Measurements from ENCODE around the gene PHEX. TPM values are rescaled to one million over a fixed set of nuclear protein-coding genes. Genes with fewer than 3 reads are reported as not detected.
"Not testable (repeated sequence)": the region's sequence is repeated elsewhere in the genome, so short reads cannot be mapped to it uniquely, and the experiment has no call there.

The PHEX gene
- total RNA-seq, 5 donors from 2014 or later (not counting 1 experiment from before 2014, with no cell fraction given) = 0.07 to 0.35 (median 0.16) TPM

DNA sequence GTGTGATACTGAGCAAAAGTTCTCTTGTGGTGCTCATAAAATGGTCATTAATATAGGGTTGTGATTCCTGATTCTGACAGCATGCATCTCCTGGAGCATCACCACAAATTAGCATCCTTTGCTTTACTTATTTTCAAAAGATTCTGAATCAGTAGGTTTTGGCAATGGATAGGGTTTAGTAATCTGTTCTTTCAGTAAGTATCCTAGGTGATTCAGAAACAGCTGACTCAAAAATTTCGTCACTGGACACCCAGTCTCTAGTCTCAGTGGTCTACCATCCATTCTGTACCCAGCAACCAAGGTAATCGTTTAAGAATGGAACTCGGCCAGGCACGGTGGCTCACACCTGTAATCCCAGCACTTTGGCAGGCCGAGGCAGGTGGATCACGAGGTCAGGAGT, 244.7 kb downstream of the PHEX start:
- WGBS (ENCODE audit: insufficient coverage) = no CpG with 5 or more reads among the region's 6 CpGs
- Histone ChIP-seq H3K36me3 (ENCODE audit: control insufficient read depth in 2 of 2, extremely low read depth in 1 of 2, insufficient read depth in 1 of 2, low read length in 1 of 2) (no peaks in the 10 kb centered on the region), H3K9me3 (no peaks in the 10 kb centered on the region), H3K27ac (ENCODE audit: low read length) (no peak overlapping the region), H3K4me1 (ENCODE audit: control insufficient read depth in 1 of 2, extremely low read depth in 1 of 2, insufficient read depth in 2 of 2, low read length in 2 of 2) (no peaks in the 10 kb centered on the region), H3K4me3 (ENCODE audit: control insufficient read depth in 1 of 2, extremely low read depth in 1 of 2, low read length in 1 of 2) (no peak overlapping the region), H3K27me3 (replicated peaks in 1 of 2; ENCODE audit: control insufficient read depth in 2 of 2, extremely low read depth in 1 of 2, insufficient read depth in 2 of 2, low read length in 1 of 2) (no peaks in the 10 kb centered on the region)
- Mint-ChIP-seq H3K36me3 (no peaks in the 10 kb centered on the region), H3K9me3 (peaks cover 0 to 3% (median 0%) of the 10 kb centered on the region in 3 donors), H3K4me1 (no peaks in the 10 kb centered on the region), H3K27me3 (peaks cover 0 to 4% of the 10 kb centered on the region in 2 donors), H3K4me3 (no peak overlapping the region), H3K27ac (no peak overlapping the region)
- ChIA-PET CTCF (no interaction called here), POLR2A (no interaction called here)
- DNase-seq = no peak
- no peak for ATAC-seq (replicated peaks in 1 of 4)

DNA sequence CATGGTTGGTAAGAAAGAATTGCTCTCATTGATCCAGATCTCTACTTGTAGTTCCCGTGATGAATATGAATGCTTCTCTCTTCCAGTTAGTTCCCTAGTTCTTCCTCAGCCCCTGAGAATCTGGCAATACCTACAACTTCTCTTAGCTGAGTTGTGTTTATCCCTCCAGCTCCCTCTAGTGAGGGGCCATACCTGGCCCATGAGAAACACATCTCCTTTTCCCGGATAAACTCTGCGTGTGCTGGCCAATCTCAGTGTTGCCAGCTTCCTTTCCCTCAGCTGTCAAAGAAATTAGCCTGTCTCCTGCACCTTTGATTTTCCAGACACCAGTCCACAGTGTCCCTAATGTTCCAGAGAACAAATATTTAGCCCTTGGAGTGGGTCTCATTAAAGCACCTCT, 246.2 kb downstream of the PHEX start:
- no peak overlapping the region for H3K27ac Mint-ChIP-seq
- H3K9me3 ChIP-seq = no peaks in the 10 kb centered on the region
- ATAC-seq (replicated peaks in 1 of 4) (no peak), DNase-seq (no peak)
- POLR2A ChIA-PET = no interaction called here
- H3K27me3 ChIP-seq (replicated peaks in 1 of 2; ENCODE audit: control insufficient read depth in 2 of 2, extremely low read depth in 1 of 2, insufficient read depth in 2 of 2, low read length in 1 of 2) = no peaks in the 10 kb centered on the region
- CTCF ChIA-PET = no interaction called here
- no peaks in the 10 kb centered on the region for H3K36me3 Mint-ChIP-seq
- no peaks in the 10 kb centered on the region for H3K4me1 Mint-ChIP-seq
- no peak overlapping the region for H3K4me3 ChIP-seq (ENCODE audit: control insufficient read depth in 1 of 2, extremely low read depth in 1 of 2, low read length in 1 of 2)
- no peak overlapping the region for H3K27ac ChIP-seq (ENCODE audit: low read length)
- no peaks in the 10 kb centered on the region for H3K4me1 ChIP-seq (ENCODE audit: control insufficient read depth in 1 of 2, extremely low read depth in 1 of 2, insufficient read depth in 2 of 2, low read length in 2 of 2)
- no peaks in the 10 kb centered on the region for H3K36me3 ChIP-seq (ENCODE audit: control insufficient read depth in 2 of 2, extremely low read depth in 1 of 2, insufficient read depth in 1 of 2, low read length in 1 of 2)
- WGBS (ENCODE audit: insufficient coverage) = 71% methylated on average over 1 of the region's 3 CpGs
- H3K4me3 Mint-ChIP-seq = no peak overlapping the region
- peaks cover 0 to 13% of the 10 kb centered on the region in 2 donors for H3K27me3 Mint-ChIP-seq
- peaks cover 0 to 9% (median 0%) of the 10 kb centered on the region in 3 donors for H3K9me3 Mint-ChIP-seq

DNA sequence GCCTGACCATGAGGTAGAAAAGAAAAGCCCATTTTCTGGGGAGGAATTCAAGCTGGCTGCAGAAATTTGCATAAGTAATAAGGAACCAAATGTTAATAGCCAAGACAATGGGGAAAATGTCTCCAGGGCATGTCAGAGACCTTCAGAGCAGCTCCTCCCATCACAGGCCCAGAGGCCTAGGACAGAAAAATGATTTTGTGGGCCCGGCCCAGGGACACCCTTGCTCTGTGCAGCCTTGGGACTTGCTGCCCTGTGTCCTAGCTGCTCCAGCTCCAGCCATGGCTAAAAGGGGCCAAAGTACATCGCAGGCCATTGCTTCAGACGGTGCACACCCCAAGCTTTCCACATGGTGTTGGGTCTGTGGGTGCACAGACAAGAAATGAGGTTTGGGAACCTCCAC, 257.1 kb downstream of the PHEX start:
- 62% methylated on average over 2 of the region's 3 CpGs for WGBS (ENCODE audit: insufficient coverage)
- H3K27ac Mint-ChIP-seq; H3K36me3 Mint-ChIP-seq; H3K4me1 ChIP-seq (ENCODE audit: control insufficient read depth in 1 of 2, extremely low read depth in 1 of 2, insufficient read depth in 2 of 2, low read length in 2 of 2); H3K27me3 ChIP-seq (replicated peaks in 1 of 2; ENCODE audit: control insufficient read depth in 2 of 2, extremely low read depth in 1 of 2, insufficient read depth in 2 of 2, low read length in 1 of 2); H3K36me3 ChIP-seq (ENCODE audit: control insufficient read depth in 2 of 2, extremely low read depth in 1 of 2, insufficient read depth in 1 of 2, low read length in 1 of 2); H3K4me3 ChIP-seq (ENCODE audit: control insufficient read depth in 1 of 2, extremely low read depth in 1 of 2, low read length in 1 of 2); H3K9me3 ChIP-seq; ATAC-seq (replicated peaks in 1 of 4); CTCF ChIA-PET; H3K4me3 Mint-ChIP-seq; H3K4me1 Mint-ChIP-seq; H3K27ac ChIP-seq (ENCODE audit: low read length); POLR2A ChIA-PET; DNase-seq: not testable (repeated sequence)
- H3K27me3 Mint-ChIP-seq = peaks cover 2 to 33% of the 10 kb centered on the region in 2 donors
- H3K9me3 Mint-ChIP-seq = peaks cover 0 to 13% (median 0%) of the 10 kb centered on the region in 3 donors

DNA sequence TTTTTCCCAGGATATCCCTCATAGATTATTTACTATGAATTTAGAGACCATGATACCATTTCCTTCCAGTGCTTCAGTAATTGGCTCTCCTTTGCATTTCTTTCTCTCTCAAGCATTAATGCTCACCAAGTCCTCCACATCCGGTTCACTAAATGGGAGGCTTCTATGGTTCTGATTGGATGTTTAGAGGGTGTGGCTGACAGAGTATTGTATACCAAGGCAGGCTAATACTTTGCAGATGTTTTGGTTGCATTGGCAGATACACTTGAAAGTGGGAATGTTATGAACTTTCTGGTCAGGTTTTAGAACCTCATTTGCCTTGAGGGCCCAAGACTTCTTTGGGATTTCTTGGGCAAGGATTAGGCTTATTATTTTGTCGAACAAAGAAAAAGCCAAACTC, 264.7 kb downstream of the PHEX start:
- Mint-ChIP-seq H3K36me3 (no peaks in the 10 kb centered on the region), H3K4me3 (no peak overlapping the region), H3K27ac (no peak overlapping the region), H3K27me3 (peaks cover 2 to 22% of the 10 kb centered on the region in 2 donors), H3K4me1 (peaks cover 0 to 7% (median 0%) of the 10 kb centered on the region in 3 donors), H3K9me3 (peaks cover 0 to 4% (median 0%) of the 10 kb centered on the region in 3 donors)
- no peak overlapping the region for H3K27ac ChIP-seq (ENCODE audit: low read length)
- no peak overlapping the region for H3K4me3 ChIP-seq (ENCODE audit: control insufficient read depth in 1 of 2, extremely low read depth in 1 of 2, low read length in 1 of 2)
- CTCF ChIA-PET = no interaction called here
- DNase-seq (no peak), ATAC-seq (replicated peaks in 1 of 4) (no peak)
- no CpG with 5 or more reads among the region's 2 CpGs for WGBS (ENCODE audit: insufficient coverage)
- H3K4me1 ChIP-seq (ENCODE audit: control insufficient read depth in 1 of 2, extremely low read depth in 1 of 2, insufficient read depth in 2 of 2, low read length in 2 of 2) = no peaks in the 10 kb centered on the region
- H3K36me3 ChIP-seq (ENCODE audit: control insufficient read depth in 2 of 2, extremely low read depth in 1 of 2, insufficient read depth in 1 of 2, low read length in 1 of 2) = no peaks in the 10 kb centered on the region
- H3K27me3 ChIP-seq (replicated peaks in 1 of 2; ENCODE audit: control insufficient read depth in 2 of 2, extremely low read depth in 1 of 2, insufficient read depth in 2 of 2, low read length in 1 of 2) = no peaks in the 10 kb centered on the region
- POLR2A ChIA-PET = interaction anchor here in 1 of 2 donors (0.6 kb wide), 1 partner anchor 27 kb away, joined by 6 read pairs; no protein-coding TSS in a partner anchor
- H3K9me3 ChIP-seq = no peaks in the 10 kb centered on the region

DNA sequence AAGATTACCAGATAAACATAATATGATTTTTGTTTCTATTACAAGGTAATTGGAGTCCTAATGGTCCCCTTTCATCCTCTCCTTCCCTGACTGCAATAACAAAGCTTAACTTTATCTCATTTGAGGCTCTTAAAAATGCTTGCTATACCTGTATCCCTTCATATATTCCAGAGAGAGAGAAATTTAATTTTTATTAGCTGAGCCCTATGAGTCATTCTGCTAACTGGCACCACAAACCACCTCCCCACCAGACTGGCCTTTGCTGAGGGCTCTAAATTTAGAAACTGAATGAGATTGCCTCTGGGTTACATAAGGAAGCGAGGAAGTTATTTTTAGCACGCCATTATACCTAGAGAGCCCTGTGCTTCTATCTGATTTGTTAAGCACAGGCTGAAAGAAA, 268.0 kb downstream of the PHEX start:
- Mint-ChIP-seq H3K27ac (no peak overlapping the region), H3K4me1 (peaks cover 0 to 7% (median 0%) of the 10 kb centered on the region in 3 donors), H3K4me3 (no peak overlapping the region), H3K36me3 (no peaks in the 10 kb centered on the region), H3K9me3 (no peaks in the 10 kb centered on the region), H3K27me3 (peaks cover 2 to 3% of the 10 kb centered on the region in 2 donors)
- no peak for ATAC-seq (replicated peaks in 1 of 4)
- Histone ChIP-seq H3K27me3 (replicated peaks in 1 of 2; ENCODE audit: control insufficient read depth in 2 of 2, extremely low read depth in 1 of 2, insufficient read depth in 2 of 2, low read length in 1 of 2) (no peaks in the 10 kb centered on the region), H3K36me3 (ENCODE audit: control insufficient read depth in 2 of 2, extremely low read depth in 1 of 2, insufficient read depth in 1 of 2, low read length in 1 of 2) (no peaks in the 10 kb centered on the region), H3K9me3 (no peaks in the 10 kb centered on the region), H3K27ac (ENCODE audit: low read length) (no peak overlapping the region), H3K4me1 (ENCODE audit: control insufficient read depth in 1 of 2, extremely low read depth in 1 of 2, insufficient read depth in 2 of 2, low read length in 2 of 2) (no peaks in the 10 kb centered on the region), H3K4me3 (ENCODE audit: control insufficient read depth in 1 of 2, extremely low read depth in 1 of 2, low read length in 1 of 2) (no peak overlapping the region)
- POLR2A ChIA-PET = no interaction called here
- no peak for DNase-seq
- CTCF ChIA-PET = no interaction called here
- WGBS (ENCODE audit: insufficient coverage) = no CpG with 5 or more reads among the region's 2 CpGs

Other genes with a start within 250 kb of the PHEX start
- 1 to 10 TPM; 4.8 to 8.0 (median 6.0) TPM for gene MBTPS2, start 192.7 kb upstream of the PHEX start, total RNA-seq
- gene YY2, start 176.3 kb upstream of the PHEX start, total RNA-seq = 1 to 10 TPM in 4 of 5 donors, under 1 TPM in 1; 0.61 to 2.4 (median 1.3) TPM
- gene SMS, start 91.6 kb upstream of the PHEX start, total RNA-seq = 10 to 100 TPM; 17.2 to 21.9 (median 18.5) TPM
- gene CBLL2, start 240.6 kb downstream of the PHEX start, total RNA-seq = not detected

Data from T-cell (primary cell).